ENCODE results near the gene GRIN2A.

The GRIN2A gene

GRCh38 chr16:9849697-9850245 is 332.5 kb downstream of the GRIN2A start:
- no peak for DNase-seq

GRCh38 chr16:9847146-9847545 is 335.1 kb downstream of the GRIN2A start:
- Mint-ChIP-seq H3K36me3 (ENCODE audit: low read depth) (no peaks in the 10 kb centered on the region), H3K9me3 (no peaks in the 10 kb centered on the region), H3K27ac (no peak overlapping the region), H3K4me3 (no peak overlapping the region), H3K4me1 (peaks cover 15% of the 10 kb centered on the region), H3K27me3 (ENCODE audit: low read depth, poor library complexity) (peaks cover 3% of the 10 kb centered on the region)
- no peak for TF ChIP-seq CTCF (IDR thresholded peaks at IDR 0.05)
- DNase-seq = no peak

More at GRCh38 chr16:9849697-9850245, 332.5 kb downstream of the GRIN2A start:
- H3K4me3 Mint-ChIP-seq = no peak overlapping the region
- no peak for TF ChIP-seq CTCF (IDR thresholded peaks at IDR 0.05)
- H3K27ac Mint-ChIP-seq = no peak overlapping the region
- peaks cover 3% of the 10 kb centered on the region for H3K27me3 Mint-ChIP-seq (ENCODE audit: low read depth, poor library complexity)
- H3K4me1 Mint-ChIP-seq = peaks cover 32% of the 10 kb centered on the region
- peaks cover 4% of the 10 kb centered on the region for H3K9me3 Mint-ChIP-seq
- H3K36me3 Mint-ChIP-seq (ENCODE audit: low read depth) = no peaks in the 10 kb centered on the region

GRCh38 chr16:9846362-9847099 is 335.7 kb downstream of the GRIN2A start:
- Mint-ChIP-seq H3K4me3 (no peak overlapping the region), H3K4me1 (peaks cover 13% of the 10 kb centered on the region), H3K27me3 (ENCODE audit: low read depth, poor library complexity) (peaks cover 3% of the 10 kb centered on the region), H3K9me3 (no peaks in the 10 kb centered on the region), H3K27ac (no peak overlapping the region), H3K36me3 (ENCODE audit: low read depth) (no peaks in the 10 kb centered on the region)
- TF ChIP-seq CTCF (IDR thresholded peaks at IDR 0.05) = no peak
- DNase-seq = no peak

GRCh38 chr16:9845661-9846361 is 336.4 kb downstream of the GRIN2A start:
- H3K27me3 Mint-ChIP-seq (ENCODE audit: low read depth, poor library complexity) = peaks cover 3% of the 10 kb centered on the region
- no peaks in the 10 kb centered on the region for H3K36me3 Mint-ChIP-seq (ENCODE audit: low read depth)
- H3K4me3 Mint-ChIP-seq = no peak overlapping the region
- no peak overlapping the region for H3K27ac Mint-ChIP-seq
- no peak for DNase-seq
- no peak for TF ChIP-seq CTCF (IDR thresholded peaks at IDR 0.05)
- peaks cover 7% of the 10 kb centered on the region for H3K4me1 Mint-ChIP-seq
- H3K9me3 Mint-ChIP-seq = no peaks in the 10 kb centered on the region

DNA sequence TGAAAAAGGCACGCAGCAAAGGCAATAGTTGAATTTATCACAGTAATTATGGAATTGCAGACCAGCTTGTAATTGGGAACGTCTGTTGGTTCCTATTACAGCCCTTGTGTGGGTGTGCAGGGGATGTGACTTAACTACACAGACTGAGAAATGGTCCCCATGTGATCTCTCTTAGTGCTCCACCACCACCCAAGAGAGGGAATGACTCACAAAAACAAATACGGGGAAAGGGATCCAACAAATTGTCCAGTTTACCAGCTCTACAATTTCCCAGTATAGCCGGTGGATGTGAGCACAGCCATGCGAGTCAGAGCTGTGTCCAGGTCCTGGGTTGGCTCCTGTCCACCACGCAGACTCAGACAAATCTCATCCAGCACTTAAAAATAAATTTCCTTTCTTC is 337.9 kb downstream of the GRIN2A start:
- Mint-ChIP-seq H3K4me3 (no peak overlapping the region), H3K4me1 (no peaks in the 10 kb centered on the region), H3K27ac (no peak overlapping the region), H3K27me3 (ENCODE audit: low read depth, poor library complexity) (no peaks in the 10 kb centered on the region), H3K9me3 (no peaks in the 10 kb centered on the region), H3K36me3 (ENCODE audit: low read depth) (no peaks in the 10 kb centered on the region)
- no peak for DNase-seq
- no peak for TF ChIP-seq CTCF (IDR thresholded peaks at IDR 0.05)

Measured in nephron progenitor cell (in vitro differentiated cells).